IMR-90 (cell line): Measurements from ENCODE around the gene SPSB2. TPM values are rescaled to one million over a fixed set of nuclear protein-coding genes. Genes with fewer than 3 reads are reported as not detected.

Experiments used
- ATAC-seq: fragments of 200-7000 bp; cut with Tn5 transposase; 2 replicates; pipeline ENCODE4 v1.9.1; 2020; ENCODE audit warnings: low read depth, mild to moderate bottlenecking, moderate library complexity
- BruUV-seq: library from RNA; stranded (reverse); fragments of 400-500 nt; replicated peaks from 2 replicates; lab custom pipeline; 2021; lab: Mats Ljungman, UMichigan
- CTCF ChIA-PET: fragments of 300-600 bp; formaldehyde crosslinking; extraction: SDS; loops from one replicate; lab custom pipeline; 2021; ENCODE audit warnings: antibody characterized with exemption; lab: Yijun Ruan, JAX
- POLR2A ChIA-PET: fragments of 300-600 bp; sonication (Branson Sonifier 250); formaldehyde crosslinking; loops from one replicate; lab custom pipeline; 2022; ENCODE audit warnings: antibody characterized with exemption; ENCODE audit not compliant: unreplicated experiment; lab: Charles Lee
- DNase-seq: peaks from one replicate; pipeline ENCODE4 v3.0.0; 2013
- H2AFZ ChIP-seq: replicated peaks from 2 replicates; pipeline ENCODE3; 2013; ENCODE audit warnings: low read length, mild to moderate bottlenecking; ENCODE audit not compliant: poor library complexity
- H2AK5ac ChIP-seq: 2 replicates; pipeline ENCODE4 v1.6.1; 2013; ENCODE audit warnings: low read depth, low read length, inconsistent platforms
- H2AK9ac ChIP-seq: replicated peaks from 2 replicates; pipeline ENCODE3; 2013; ENCODE audit warnings: mild to moderate bottlenecking, low read depth, low read length, moderate library complexity; ENCODE audit not compliant: poor library complexity
- H2BK120ac ChIP-seq: 2 replicates; pipeline ENCODE4 v1.6.1; 2013; ENCODE audit warnings: low read depth, low read length, inconsistent platforms
- H2BK15ac ChIP-seq: 3 replicates; pipeline ENCODE4 v1.6.1; 2013; ENCODE audit warnings: low read depth, low read length, inconsistent platforms
- H2BK20ac ChIP-seq: 2 replicates; pipeline ENCODE4 v1.6.1; 2013; ENCODE audit warnings: low read depth, mild to moderate bottlenecking, inconsistent platforms, low read length, moderate library complexity
- H2BK5ac ChIP-seq: 2 replicates; pipeline ENCODE4 v1.6.1; 2013; ENCODE audit warnings: mild to moderate bottlenecking, low read depth, low read length, inconsistent platforms; ENCODE audit not compliant: poor library complexity, severe bottlenecking
- H3K14ac ChIP-seq: replicated peaks from 2 replicates; pipeline ENCODE4 v1.6.1; 2013; ENCODE audit warnings: low read depth, low read length, inconsistent platforms
- H3K18ac ChIP-seq: 2 replicates; pipeline ENCODE4 v1.6.1; 2013; ENCODE audit warnings: low read depth, low read length, control low read depth
- H3K23ac ChIP-seq: 2 replicates; pipeline ENCODE4 v1.6.1; 2013; ENCODE audit warnings: low read depth, low read length, inconsistent platforms
- H3K27ac ChIP-seq: 2 replicates; pipeline ENCODE4 v1.5.1; 2013; ENCODE audit warnings: mild to moderate bottlenecking, control low read depth, low read length; ENCODE audit not compliant: insufficient read depth
- H3K27me3 ChIP-seq: 2 replicates; pipeline ENCODE4 v1.6.1; 2013; ENCODE audit warnings: low read length; ENCODE audit not compliant: control insufficient read depth, insufficient read depth
- H3K36me3 ChIP-seq: 2 replicates; pipeline ENCODE4 v1.6.1; 2013; ENCODE audit warnings: low read length, mixed read lengths; ENCODE audit not compliant: control insufficient read depth, insufficient read depth
- H3K4ac ChIP-seq: 2 replicates; pipeline ENCODE4 v1.6.1; 2013; ENCODE audit warnings: low read depth, low read length, inconsistent platforms
- H3K4me1 ChIP-seq: 2 replicates; pipeline ENCODE4 v1.6.1; 2013; ENCODE audit warnings: low read length, mixed read lengths; ENCODE audit not compliant: control insufficient read depth, insufficient read depth
- H3K4me2 ChIP-seq: 2 replicates; pipeline ENCODE4 v1.6.1; 2013; ENCODE audit warnings: low read depth, mild to moderate bottlenecking, control low read depth, low read length, moderate library complexity
- H3K4me3 ChIP-seq: 2 replicates; pipeline ENCODE4 v1.5.1; 2013; ENCODE audit warnings: low read depth, mild to moderate bottlenecking, control low read depth, low read length, moderate library complexity; ENCODE audit not compliant: insufficient read depth
- H3K56ac ChIP-seq: 2 replicates; pipeline ENCODE4 v1.6.1; 2013; ENCODE audit warnings: low read length, inconsistent platforms; ENCODE audit not compliant: insufficient read depth; ENCODE audit errors: extremely low read depth
- H3K79me1 ChIP-seq, 2 experiments: 2 replicates each; pipeline ENCODE4 v1.6.1; 2013; ENCODE audit warnings: low read length in 2 of 2, inconsistent platforms in 1 of 2, low read depth in 1 of 2
- H3K9ac ChIP-seq: 2 replicates; pipeline ENCODE4 v1.6.1; 2013; ENCODE audit warnings: low read depth, low read length, control low read depth
- H3K9me1 ChIP-seq: 2 replicates; pipeline ENCODE4 v1.6.1; 2013; ENCODE audit warnings: low read length, inconsistent platforms; ENCODE audit not compliant: insufficient read depth
- H3K9me3 ChIP-seq: 2 replicates; pipeline ENCODE4 v1.6.1; 2013; ENCODE audit warnings: low read length; ENCODE audit not compliant: control insufficient read depth, insufficient read depth
- H4K20me1 ChIP-seq: 2 replicates; pipeline ENCODE4 v1.6.1; 2013; ENCODE audit warnings: low read length, inconsistent platforms; ENCODE audit not compliant: insufficient read depth
- H4K5ac ChIP-seq: 2 replicates; pipeline ENCODE4 v1.6.1; 2013; ENCODE audit warnings: mild to moderate bottlenecking, low read depth, low read length, control low read depth
- H4K8ac ChIP-seq, 2 experiments: 2 replicates each; pipeline ENCODE4 v1.6.1; 2013; ENCODE audit warnings: low read depth in 2 of 2, low read length in 2 of 2, control low read depth in 1 of 2, inconsistent platforms in 1 of 2
- H4K91ac ChIP-seq: 2 replicates; pipeline ENCODE4 v1.6.1; 2013; ENCODE audit warnings: low read depth, low read length, inconsistent platforms; ENCODE audit not compliant: insufficient read depth
- BHLHE40 ChIP-seq: fragments of 150-350 bp; IDR thresholded peaks from 2 replicates; pipeline ENCODE4 v1.6.1; 2016; ENCODE audit warnings: mild to moderate bottlenecking, low read depth, low read length
- CEBPB ChIP-seq: IDR thresholded peaks from 2 replicates; pipeline ENCODE4 v1.6.1; 2012; ENCODE audit warnings: low read depth, low read length, improper control_type of control experiment
- CHD1 ChIP-seq: IDR thresholded peaks from 2 replicates; pipeline ENCODE4 v1.6.1; 2012; ENCODE audit warnings: low read depth, low read length, improper control_type of control experiment
- FOS ChIP-seq: fragments of 150-350 bp; IDR thresholded peaks from 2 replicates; pipeline ENCODE4 v1.6.1; 2016; ENCODE audit warnings: low read depth, low read length
- MAFK ChIP-seq: IDR thresholded peaks from 2 replicates; pipeline ENCODE4 v1.6.1; 2012; ENCODE audit warnings: low read depth, low read length, improper control_type of control experiment
- MAZ ChIP-seq: IDR thresholded peaks from 2 replicates; pipeline ENCODE4 v1.6.1; 2012; ENCODE audit warnings: low read depth, mild to moderate bottlenecking, low read length, improper control_type of control experiment, moderate library complexity, borderline replicate concordance
- MXI1 ChIP-seq: IDR thresholded peaks from 2 replicates; pipeline ENCODE4 v1.6.1; 2012; ENCODE audit warnings: low read depth, mild to moderate bottlenecking, low read length, moderate library complexity, borderline replicate concordance
- NFE2L2 ChIP-seq: fragments of 150-350 bp; IDR thresholded peaks from 2 replicates; pipeline ENCODE4 v1.6.1; 2016; ENCODE audit warnings: low read depth, mild to moderate bottlenecking, low read length
- POLR2A ChIP-seq: IDR thresholded peaks from 2 replicates; pipeline ENCODE4 v1.6.1; 2012; ENCODE audit warnings: mild to moderate bottlenecking, low read depth, low read length
- RAD21 ChIP-seq: IDR thresholded peaks from 2 replicates; pipeline ENCODE4 v1.6.1; 2012; ENCODE audit warnings: low read length, improper control_type of control experiment
- RCOR1 ChIP-seq: IDR thresholded peaks from 2 replicates; pipeline ENCODE4 v1.6.1; 2012; ENCODE audit warnings: mild to moderate bottlenecking, low read length, improper control_type of control experiment; ENCODE audit not compliant: insufficient replicate concordance
- RFX5 ChIP-seq: IDR thresholded peaks from 2 replicates; pipeline ENCODE4 v1.8.0; 2012; ENCODE audit warnings: low read depth, mild to moderate bottlenecking, low read length, moderate library complexity
- SMC3 ChIP-seq: fragments of 150-350 bp; IDR thresholded peaks from 2 replicates; pipeline ENCODE4 v1.6.1; 2016; ENCODE audit warnings: low read depth, mild to moderate bottlenecking, antibody characterized with exemption, low read length, moderate library complexity
- WGBS, 2 experiments: methylation state at CpG; one replicate each; pipeline versions ENCODE4 v1.1.5 to v1.1.7; 2013; ENCODE audit warnings: missing lambda C conversion rate in 2 of 2; ENCODE audit not compliant: insufficient read length in 1 of 2; ENCODE audit errors: extremely low coverage in 2 of 2; 5-methylcytosine and 5-hydroxymethylcytosine counted together
- dilution Hi-C: fragments of 300-500 bp; cut with HindIII; formaldehyde crosslinking; loops from one replicate; pipeline ENCODE4 v1.14.3; 2018; ENCODE audit warnings: low sequenced_read_pairs; ENCODE audit not compliant: unreplicated experiment
- in situ Hi-C: fragments of 300-500 bp; cut with MboI; formaldehyde crosslinking; loops from 3 replicates; pipeline ENCODE4 v1.14.3; 2019; ENCODE audit warnings: low sequenced_read_pairs, inconsistent platforms, mixed read lengths
- intact Hi-C: fragments of 100-400 bp; cut with micrococcal nuclease; formaldehyde crosslinking; loops from 2 replicates; pipeline ENCODE4 v1.10.0; 2022
- polyA plus RNA-seq, 3 experiments: library from polyadenylated mRNA; depleted of rRNA; stranded (reverse); fragments of >200 nt; gene quantifications; 2 replicates each; pipeline ENCODE4 v1.2.3, GENCODE V29; 2012; ENCODE audit warnings: low replicate concordance in 1 of 3
- total RNA-seq: library from RNA; depleted of rRNA; stranded (reverse); fragments of >200 nt; gene quantifications from 2 replicates; pipeline ENCODE4 v1.2.3, GENCODE V29; 2012
- TF ChIP-seq, protein P1 (sequence below): conservative IDR thresholded peaks from 2 replicates; pipeline ENCODE4 v1.5.1; 2012; ENCODE audit warnings: mild to moderate bottlenecking, low read depth, low read length, improper control_type of control experiment
- TF ChIP-seq, protein P2 (sequence below): fragments of 150-350 bp; IDR thresholded peaks from 2 replicates; pipeline ENCODE4 v1.6.1; 2016; ENCODE audit warnings: low read depth, mild to moderate bottlenecking, low read length, moderate library complexity, borderline replicate concordance
- TF ChIP-seq, protein P3 (sequence below): fragments of 150-350 bp; IDR thresholded peaks from 2 replicates; pipeline ENCODE4 v1.6.1; 2017; ENCODE audit warnings: mild to moderate bottlenecking, antibody characterized with exemption, low read length, low read depth

SPSB2 gene
- total and polyA plus RNA-seq, 2 of the 4 experiments (the other 2 are of a cell fraction) = 1.3 to 4.1 TPM

DNA sequence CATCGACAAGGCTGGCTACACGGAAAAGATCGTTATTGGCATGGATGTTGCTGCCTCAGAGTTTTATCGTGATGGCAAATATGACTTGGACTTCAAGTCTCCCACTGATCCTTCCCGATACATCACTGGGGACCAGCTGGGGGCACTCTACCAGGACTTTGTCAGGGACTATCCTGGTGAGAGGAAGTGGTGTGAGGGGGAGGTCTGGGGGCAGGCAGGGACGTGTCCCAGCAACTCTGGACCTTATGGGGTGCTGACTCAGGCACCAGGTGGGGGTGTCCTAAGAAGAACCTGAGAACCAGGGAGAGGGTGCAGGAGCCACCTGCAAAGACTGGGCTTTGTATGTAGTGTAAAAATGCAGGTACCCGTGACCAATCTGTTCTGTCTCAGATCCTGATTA lies 46.5 kb upstream of the SPSB2 start:
- no peak overlapping the region for H3K9ac ChIP-seq
- no peak overlapping the region for H4K91ac ChIP-seq
- no peaks in the 10 kb centered on the region for H3K9me3 ChIP-seq
- ATAC-seq (no peak), DNase-seq (no peak)
- no peak overlapping the region for H2BK120ac ChIP-seq
- H3K79me1 ChIP-seq = peaks cover 36 to 38% of the 10 kb centered on the region in 2 experiments
- no peak overlapping the region for H2BK5ac ChIP-seq
- H3K27me3 ChIP-seq = no peaks in the 10 kb centered on the region
- H3K23ac ChIP-seq = no peak overlapping the region; the same call in 1 of the 2 replicates
- no peak overlapping the region for H3K14ac ChIP-seq
- peaks cover 20% of the 10 kb centered on the region for H3K4me1 ChIP-seq
- no TSS peak for BruUV-seq
- H3K56ac ChIP-seq = no peak overlapping the region
- in situ Hi-C loops (no loop called here), dilution Hi-C loops (no loop called here), intact Hi-C loops (no loop called here)
- H4K20me1 ChIP-seq = 0 out of 2 replicates have a peak, but pooled peaks cover 6% of the 10 kb centered on the region
- peaks cover 8% of the 10 kb centered on the region; the same call in 1 of the 2 replicates for H3K9me1 ChIP-seq
- H3K18ac ChIP-seq = no peak overlapping the region
- TF ChIP-seq, protein P1, sequence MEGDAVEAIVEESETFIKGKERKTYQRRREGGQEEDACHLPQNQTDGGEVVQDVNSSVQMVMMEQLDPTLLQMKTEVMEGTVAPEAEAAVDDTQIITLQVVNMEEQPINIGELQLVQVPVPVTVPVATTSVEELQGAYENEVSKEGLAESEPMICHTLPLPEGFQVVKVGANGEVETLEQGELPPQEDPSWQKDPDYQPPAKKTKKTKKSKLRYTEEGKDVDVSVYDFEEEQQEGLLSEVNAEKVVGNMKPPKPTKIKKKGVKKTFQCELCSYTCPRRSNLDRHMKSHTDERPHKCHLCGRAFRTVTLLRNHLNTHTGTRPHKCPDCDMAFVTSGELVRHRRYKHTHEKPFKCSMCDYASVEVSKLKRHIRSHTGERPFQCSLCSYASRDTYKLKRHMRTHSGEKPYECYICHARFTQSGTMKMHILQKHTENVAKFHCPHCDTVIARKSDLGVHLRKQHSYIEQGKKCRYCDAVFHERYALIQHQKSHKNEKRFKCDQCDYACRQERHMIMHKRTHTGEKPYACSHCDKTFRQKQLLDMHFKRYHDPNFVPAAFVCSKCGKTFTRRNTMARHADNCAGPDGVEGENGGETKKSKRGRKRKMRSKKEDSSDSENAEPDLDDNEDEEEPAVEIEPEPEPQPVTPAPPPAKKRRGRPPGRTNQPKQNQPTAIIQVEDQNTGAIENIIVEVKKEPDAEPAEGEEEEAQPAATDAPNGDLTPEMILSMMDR = no peak
- no peak for TF ChIP-seq RFX5
- TF ChIP-seq POLR2A = no peak
- TF ChIP-seq FOS = no peak
- no peak for TF ChIP-seq CHD1
- no peak for TF ChIP-seq MAFK
- TF ChIP-seq SMC3 = no peak
- no peak for TF ChIP-seq CEBPB
- no peak for TF ChIP-seq MXI1
- no peak for TF ChIP-seq BHLHE40
- TF ChIP-seq, protein P2, sequence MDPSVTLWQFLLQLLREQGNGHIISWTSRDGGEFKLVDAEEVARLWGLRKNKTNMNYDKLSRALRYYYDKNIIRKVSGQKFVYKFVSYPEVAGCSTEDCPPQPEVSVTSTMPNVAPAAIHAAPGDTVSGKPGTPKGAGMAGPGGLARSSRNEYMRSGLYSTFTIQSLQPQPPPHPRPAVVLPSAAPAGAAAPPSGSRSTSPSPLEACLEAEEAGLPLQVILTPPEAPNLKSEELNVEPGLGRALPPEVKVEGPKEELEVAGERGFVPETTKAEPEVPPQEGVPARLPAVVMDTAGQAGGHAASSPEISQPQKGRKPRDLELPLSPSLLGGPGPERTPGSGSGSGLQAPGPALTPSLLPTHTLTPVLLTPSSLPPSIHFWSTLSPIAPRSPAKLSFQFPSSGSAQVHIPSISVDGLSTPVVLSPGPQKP = no peak
- no peak for TF ChIP-seq RCOR1
- TF ChIP-seq RAD21 = no peak
- TF ChIP-seq MAZ = no peak
- TF ChIP-seq, protein P3, sequence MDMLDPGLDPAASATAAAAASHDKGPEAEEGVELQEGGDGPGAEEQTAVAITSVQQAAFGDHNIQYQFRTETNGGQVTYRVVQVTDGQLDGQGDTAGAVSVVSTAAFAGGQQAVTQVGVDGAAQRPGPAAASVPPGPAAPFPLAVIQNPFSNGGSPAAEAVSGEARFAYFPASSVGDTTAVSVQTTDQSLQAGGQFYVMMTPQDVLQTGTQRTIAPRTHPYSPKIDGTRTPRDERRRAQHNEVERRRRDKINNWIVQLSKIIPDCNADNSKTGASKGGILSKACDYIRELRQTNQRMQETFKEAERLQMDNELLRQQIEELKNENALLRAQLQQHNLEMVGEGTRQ = no peak
- TF ChIP-seq NFE2L2 = no peak
- no peak overlapping the region for H2AK5ac ChIP-seq
- H4K5ac ChIP-seq = no peak overlapping the region
- H3K4me2 ChIP-seq = no peak overlapping the region
- H3K4ac ChIP-seq = no peak overlapping the region
- POLR2A ChIA-PET = no interaction called here
- WGBS, 2 experiments = 82% methylated on average over 4 of the region's 7 CpGs; no CpG with 5 or more reads in 1 of the 2 experiments
- H2BK15ac ChIP-seq = no peak overlapping the region
- no peak overlapping the region for H2BK20ac ChIP-seq
- CTCF ChIA-PET = no interaction called here
- no peak overlapping the region for H2AK9ac ChIP-seq
- peaks cover 53% of the 10 kb centered on the region for H3K36me3 ChIP-seq
- H4K8ac ChIP-seq = no peak overlapping the region
- H3K4me3 ChIP-seq = no peak overlapping the region
- H2AFZ ChIP-seq = no peak overlapping the region
- no peak overlapping the region for H3K27ac ChIP-seq
